ENCODE measurements around the gene PRKX.
"Not testable (repeated sequence)": the region's sequence is repeated elsewhere in the genome, so short reads cannot be mapped to it uniquely, and the experiment has no call there.

The PRKX gene

DNA sequence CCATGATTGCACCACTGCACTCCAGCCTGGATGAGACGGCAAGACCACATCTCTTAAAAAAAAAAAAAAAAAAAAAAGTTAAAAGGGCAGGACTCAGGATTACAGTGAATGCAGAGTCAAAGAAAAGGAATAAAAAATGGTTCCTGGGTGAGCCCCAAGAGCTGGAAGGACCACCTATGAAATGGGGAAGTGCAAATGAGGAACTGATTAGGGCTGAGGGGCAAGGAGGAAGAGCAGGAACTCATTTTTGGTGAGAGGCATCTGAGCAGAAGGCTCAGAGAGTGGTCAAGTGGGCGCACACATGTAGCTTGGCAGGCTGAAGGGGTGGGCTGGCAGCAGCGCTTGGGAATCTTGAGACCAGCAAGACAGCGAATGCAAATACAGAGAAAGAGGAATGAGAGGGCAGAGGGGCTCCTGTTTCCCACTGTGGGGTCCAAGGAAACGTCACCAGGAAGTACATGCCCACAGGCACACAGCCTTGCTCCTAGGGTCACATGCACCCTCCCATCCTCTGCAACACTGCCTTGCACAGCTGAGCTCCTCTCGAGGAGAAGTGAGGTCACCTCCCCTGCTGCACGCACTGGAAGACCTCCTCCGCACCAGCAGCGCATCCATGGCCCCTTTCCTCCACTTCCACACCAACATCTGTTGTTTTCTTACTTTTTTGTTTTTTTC lies 49.7 kb downstream of the PRKX start:
- not testable (repeated sequence) for DNase-seq (ENCODE audit: low read depth, low spot score)

DNA sequence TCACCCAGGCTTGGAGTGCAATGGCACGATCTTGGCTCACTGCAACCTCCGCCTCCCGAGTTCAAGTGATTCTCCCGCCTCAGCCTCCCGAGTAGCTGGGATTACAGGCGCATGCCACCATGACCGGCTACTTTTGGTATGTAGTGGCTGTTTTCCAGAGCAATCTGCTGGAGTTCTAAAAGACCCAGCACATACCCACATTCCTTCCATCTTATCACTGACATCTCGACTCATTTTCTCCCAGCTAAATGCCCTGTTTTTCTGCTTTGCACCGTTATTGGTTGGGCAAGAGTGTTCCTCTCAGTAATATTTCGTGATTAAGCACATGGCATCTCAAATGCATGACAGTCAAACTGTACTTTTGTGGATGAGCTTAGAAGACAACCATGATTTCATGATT lies 53.7 kb downstream of the PRKX start:
- no peak overlapping the region for H3K27ac ChIP-seq
- DNase-seq (ENCODE audit: low read depth, low spot score): no peak

More for the DNA sequence above, 49.7 kb downstream of the PRKX start:
- not testable (repeated sequence) for H3K27ac ChIP-seq

DNA sequence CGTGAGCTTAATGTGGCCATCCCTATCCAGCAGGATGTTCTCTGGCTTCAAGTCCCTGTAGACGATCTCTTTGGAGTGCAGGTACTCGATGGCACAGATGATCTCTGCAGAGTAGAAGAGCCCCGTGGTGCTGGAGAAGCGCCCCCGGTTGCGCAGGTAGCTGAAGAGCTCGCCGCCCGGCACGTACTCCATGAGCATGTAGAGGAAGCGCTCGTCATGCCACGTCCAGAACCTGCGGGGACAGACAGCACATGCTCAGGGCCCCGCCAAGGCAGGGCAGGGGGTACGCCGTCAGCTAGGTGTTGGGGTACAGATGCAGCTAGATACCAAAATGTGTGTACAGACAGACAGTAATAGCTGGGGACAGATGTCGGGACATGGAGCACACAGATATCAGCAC lies 58.3 kb downstream of the PRKX start:
- no peak overlapping the region for H3K27ac ChIP-seq
- DNase-seq (ENCODE audit: low read depth, low spot score): no peak

DNA sequence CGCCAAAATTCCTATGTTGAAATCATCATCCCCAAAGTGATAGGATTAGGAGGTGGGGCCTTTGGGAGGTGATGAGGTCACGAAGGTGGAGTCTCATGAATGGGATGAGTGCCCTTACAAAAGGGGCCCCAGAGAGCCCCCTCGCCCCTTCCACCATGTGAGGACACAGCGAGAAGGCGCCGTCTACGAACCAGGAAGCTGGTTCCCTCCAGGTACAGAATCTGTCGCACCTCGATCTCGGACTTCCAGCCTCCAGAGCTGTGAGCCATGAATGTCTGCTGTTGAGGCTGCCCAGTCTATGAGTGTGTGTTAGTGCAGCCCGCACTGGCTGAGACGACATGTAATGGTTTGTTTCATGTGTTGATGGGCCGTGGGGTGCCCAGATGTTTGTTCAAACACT lies 60.3 kb downstream of the PRKX start:
- no peak for DNase-seq (ENCODE audit: low read depth, low spot score)

DNA sequence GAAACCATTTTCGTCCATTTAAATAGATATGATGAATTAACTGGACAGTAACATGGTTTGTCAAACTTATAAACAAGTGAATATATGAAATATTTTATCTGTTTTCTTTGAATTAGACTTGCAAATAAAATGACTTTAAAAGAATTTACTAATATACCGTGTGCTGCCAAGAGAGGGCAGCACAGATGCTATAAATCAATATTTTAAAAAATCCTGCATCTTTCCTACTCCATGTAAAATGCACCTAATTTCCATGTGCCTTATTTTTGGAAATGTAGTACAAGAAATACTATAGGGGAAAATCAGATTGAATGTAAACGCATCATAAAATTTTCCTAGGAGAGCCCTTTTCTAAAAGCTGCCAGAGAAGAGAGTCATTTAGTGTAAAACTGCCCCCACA lies 62.2 kb downstream of the PRKX start:
- no peak overlapping the region for H3K27ac ChIP-seq
- no peak for DNase-seq (ENCODE audit: low read depth, low spot score)

More for the DNA sequence above, 60.3 kb downstream of the PRKX start:
- H3K27ac ChIP-seq: no peak overlapping the region

DNA sequence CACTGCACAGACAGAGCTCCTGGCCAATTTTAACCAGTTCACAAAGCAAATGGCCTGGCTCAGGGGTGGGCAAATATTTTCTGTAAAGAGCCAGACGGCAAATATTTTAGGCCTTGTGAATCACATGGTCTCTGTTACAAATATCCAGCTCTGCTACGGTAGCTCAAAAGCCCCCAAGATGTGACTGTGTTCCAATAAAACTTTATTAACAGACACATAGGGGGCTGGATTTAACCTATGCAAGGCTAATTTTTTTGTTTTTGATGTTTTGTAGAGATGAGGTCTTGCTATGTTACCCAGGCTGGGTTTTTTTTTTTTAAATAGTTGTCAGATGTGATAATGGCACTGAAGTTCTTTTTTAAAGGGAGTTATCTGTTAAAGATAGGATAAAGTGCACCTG lies 65.4 kb downstream of the PRKX start:
- H3K27ac ChIP-seq: no peak overlapping the region
- DNase-seq (ENCODE audit: low read depth, low spot score): no peak

DNA sequence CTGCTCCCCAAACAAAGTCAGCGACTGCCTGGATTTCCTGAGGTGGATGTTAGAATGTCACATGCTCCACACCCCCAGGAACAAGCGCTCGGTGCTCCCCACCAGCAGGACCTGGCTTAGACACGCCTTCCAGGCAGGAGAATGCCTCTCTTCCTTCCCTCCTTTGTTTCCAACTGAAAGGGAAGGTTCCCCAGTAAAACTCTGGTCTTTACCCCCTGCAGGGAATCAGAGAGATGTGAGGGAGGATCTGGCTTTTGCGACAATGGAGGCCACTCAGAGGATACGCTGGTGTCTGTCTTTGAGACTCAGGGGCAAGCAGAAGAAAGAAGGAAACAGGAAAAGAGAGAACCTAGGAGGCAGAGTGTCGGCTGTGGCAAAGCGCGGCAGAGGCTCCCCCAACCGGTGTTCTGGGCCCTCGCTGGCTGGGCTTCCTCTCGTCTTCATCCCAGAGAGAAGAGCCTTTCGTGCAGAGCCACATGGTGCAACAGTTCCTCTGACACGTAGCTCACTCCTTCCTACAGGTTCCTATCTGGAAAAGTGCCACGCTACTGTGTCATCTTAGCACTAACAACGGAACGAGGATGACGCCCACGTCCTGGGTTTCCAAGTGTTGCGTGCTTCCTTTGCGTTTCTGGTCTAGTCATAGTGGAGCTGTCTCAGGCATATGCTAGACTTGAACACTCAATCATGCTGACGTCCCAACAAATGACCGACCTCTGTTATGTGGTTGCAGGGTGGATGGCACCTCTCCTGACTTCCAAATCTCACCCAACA lies 73.4 kb downstream of the PRKX start:
- not testable (repeated sequence) for H3K27ac ChIP-seq; DNase-seq (ENCODE audit: low read depth, low spot score)

DNA sequence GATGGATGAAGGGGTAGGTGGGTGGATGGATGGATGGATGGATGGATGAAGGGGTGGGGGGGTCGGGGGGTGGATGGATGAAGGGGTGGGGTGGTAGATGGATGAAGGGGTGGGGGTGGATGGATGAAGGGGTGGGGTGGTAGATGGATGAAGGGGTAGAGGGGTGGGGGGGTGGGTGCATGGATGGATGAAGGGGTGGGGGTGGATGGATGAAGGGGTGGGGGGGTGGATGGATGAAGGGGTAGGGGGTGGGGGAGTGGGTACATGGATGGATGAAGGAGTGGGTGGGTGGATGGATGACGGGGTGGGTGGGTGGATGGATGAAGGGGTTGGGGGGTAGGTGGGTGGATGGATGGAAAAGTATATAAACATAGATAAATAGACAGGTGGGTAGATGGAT lies 74.2 kb downstream of the PRKX start:
- no peak for DNase-seq (ENCODE audit: low read depth, low spot score)
- H3K27ac ChIP-seq: no peak overlapping the region

DNA sequence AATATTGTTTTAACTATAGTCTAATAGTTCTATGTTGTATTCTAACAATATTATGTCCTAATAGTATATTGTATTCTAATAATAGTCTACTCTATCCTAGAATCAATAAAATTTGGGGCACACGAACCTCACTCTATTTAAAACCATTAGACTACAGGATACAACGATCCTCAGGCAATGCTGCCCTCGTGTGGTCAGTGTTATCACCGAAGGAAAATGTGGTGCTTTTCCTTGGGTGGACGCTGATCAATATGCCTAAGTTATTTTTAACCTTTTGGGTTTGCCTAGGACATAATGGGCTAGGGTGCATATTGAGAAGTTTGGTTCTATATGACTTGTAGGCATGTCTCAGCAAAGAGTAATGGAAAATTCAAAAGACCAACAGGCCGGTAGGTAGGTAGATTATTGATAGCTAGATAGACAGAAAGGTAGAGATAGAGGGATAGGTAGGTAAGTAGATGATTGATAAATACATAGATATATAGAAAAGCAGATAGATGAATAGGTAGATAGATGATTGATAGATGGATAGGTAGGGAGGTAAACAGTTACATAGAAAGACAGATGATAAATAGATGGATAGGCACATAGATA lies 75.1 kb downstream of the PRKX start:
- no peak for DNase-seq (ENCODE audit: low read depth, low spot score)
- H3K27ac ChIP-seq: no peak overlapping the region

DNA sequence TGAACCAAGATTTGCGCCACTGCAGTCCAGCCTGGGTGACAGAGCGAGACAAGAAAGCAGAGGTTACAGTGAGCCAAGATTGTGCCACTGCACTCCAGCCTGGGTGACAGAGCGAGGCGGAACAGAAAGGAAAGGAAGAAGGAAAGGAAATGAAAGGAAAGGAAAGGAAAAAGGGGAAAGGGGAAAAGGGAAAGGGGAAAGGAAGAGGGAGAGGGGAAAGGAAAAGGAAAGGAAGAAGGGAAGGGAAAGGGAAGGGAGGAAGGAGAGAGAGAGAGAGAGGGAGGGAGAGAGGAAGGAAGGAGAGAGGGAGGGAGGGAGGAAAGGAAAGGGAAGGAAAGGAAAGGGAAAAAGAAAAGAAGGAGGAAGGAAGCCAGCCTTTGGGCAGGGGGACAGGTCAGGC lies 76.6 kb downstream of the PRKX start:
- H3K27ac ChIP-seq: no peak overlapping the region
- DNase-seq (ENCODE audit: low read depth, low spot score): no peak

DNA sequence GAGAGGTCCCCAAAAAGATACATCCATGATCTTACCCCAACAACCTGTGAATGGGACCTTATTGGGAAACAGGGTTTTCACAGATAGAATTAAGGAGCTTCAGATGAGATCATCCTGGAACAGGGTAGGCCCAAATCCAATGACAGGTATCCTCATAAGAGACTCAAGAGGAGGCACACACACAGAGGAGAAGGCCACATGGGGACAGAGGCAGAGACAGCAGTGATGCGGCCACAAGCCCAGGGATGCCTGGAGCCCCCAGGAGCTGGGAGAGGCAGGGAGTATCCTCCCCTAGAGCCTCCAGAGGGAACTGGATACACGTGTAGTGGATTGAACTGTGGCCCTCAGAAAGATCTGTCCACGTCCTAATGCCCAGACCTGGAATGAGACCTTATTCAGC lies 82.3 kb downstream of the PRKX start:
- no peak overlapping the region for H3K27ac ChIP-seq
- DNase-seq (ENCODE audit: low read depth, low spot score): no peak

DNA sequence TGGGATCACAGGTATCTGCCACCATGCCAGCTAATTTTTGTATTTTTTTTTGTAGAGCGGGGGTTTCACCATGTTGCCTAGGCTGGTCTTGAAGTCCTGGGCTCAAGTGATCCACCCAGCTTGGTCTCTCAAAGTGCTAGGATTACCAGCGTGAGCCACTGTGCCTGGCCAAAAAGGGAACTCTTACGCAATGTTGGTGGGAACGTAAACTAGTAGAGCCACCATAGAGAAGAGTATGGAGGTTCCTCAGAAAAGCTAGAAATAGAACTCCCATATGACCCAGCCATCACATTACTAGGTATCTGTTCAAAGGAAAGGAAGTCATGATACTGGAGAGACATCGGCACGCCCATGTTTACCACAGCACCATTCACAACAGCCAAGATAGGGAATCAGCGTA lies 85.9 kb downstream of the PRKX start:
- H3K27ac ChIP-seq: no peak overlapping the region
- DNase-seq (ENCODE audit: low read depth, low spot score): no peak

DNA sequence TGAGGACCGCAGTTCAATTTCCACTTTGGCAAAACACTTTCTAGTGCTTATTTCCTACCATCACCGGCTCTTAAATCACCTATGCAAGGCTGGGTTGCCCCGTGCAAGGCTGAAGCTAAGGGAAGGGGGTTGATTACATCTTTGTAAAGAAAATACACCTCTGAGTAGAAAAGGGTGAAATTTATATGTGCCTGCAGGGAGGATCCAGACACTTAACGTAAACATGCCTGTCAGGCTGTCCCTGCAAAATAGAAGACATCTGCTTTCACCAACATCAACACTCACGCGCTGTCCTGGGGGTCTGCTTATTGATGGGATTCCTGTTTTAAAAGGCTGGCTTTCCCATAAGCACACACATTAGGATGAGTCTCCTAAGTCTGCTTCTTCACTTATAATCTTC lies 92.0 kb downstream of the PRKX start:
- H3K27ac ChIP-seq: no peak overlapping the region
- DNase-seq (ENCODE audit: low read depth, low spot score): no peak

DNA sequence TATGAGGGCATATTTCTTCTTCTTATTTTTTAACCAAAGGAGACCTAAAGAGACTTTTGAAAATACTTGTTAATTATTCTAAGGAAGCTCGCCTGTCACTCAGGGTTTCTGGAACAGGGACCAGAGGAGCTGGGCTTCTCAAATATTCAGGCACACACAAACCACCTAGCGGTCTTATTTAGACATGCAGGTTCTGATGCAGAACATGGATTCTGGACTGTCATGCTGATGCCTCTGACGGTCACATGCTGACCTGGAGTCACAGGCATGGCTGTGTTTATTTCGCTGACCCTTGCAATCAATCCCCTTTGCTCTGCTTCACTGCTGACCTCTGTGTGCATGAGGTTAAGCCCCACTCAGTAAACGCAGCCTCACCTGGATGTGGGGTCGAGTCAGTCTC lies 101.7 kb downstream of the PRKX start:
- not testable (repeated sequence) for DNase-seq (ENCODE audit: low read depth, low spot score); H3K27ac ChIP-seq

DNA sequence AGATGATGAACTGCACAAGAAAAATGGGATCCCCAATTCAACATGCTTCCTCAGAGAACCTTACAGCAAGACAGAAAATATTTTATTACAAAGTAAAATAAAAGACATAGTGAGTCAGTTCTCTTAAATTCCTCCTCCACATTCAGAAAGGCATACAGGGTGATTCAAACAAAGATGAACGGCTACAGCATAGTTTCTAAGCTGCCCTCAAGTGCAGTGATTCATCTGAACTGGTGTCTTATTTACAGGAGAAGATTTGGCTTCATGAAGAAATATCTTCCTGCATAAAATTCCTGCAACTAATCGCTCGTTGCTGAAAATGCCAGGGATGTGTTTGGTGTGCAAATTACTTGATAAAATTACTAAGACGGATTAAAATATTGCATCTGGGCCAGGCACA lies 103.6 kb downstream of the PRKX start:
- peak; percentile 31 for DNase-seq (ENCODE audit: low read depth, low spot score)
- H3K27ac ChIP-seq: no peak overlapping the region

DNA sequence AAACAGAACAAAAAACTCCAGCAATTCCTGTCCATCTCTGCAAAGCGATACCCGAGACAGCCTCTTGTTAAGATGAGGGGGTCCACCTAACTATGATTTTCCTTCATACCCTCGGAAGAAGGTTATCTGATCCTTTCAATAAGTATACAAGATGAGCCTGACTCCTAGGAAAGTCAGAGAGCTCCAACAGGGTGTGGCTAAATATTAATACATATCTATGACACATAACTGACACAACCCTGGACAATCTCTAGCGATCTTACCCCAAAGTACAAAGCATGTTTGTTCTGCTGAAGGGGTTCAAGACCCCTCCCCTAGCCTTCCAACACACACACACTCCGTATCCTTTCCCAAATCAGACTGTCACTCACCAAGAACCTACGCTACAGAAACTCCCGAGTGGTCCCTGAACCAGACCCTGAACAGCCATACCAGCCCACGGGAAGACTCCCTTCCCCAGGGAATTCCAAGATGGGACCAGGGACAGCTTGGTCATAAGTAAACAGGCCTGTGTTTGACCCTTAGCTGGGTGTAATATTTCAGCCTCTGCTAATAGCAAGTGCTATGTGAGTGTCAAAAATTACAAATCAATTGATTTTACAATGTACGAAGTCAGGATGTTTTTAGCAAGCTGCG lies 110.3 kb downstream of the PRKX start:
- DNase-seq (ENCODE audit: low read depth, low spot score): no peak
- no peak overlapping the region for H3K27ac ChIP-seq

DNA sequence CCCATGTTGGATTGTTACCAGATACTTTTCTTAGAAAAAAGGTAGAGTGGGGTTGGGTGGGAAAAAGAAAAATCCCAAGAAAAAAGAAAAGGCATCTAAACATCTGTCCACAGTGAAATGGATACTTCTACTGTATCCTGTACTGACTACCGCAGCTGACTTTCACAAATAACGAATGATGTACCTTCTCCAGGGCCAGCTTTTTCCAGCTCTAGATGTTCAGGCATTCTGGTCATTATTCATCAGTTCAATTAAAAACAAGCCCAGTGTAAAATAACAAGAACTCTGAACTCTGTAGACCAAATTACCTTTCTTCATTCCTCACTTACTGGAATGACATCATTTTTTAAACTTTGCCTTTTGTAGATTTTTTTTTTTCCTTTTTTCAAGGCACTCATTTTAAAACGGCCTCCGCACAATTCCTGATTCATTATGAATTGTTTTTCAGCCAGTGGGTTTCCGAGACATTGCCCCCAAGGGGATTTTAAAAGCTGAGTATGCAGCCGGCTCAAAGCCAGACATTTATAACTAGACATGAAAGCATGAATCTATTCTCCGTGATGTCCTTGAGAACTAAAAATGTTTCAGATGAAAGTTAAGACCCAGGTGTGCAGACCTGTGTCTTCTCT lies 113.5 kb downstream of the PRKX start:
- H3K27ac ChIP-seq: no peak overlapping the region
- DNase-seq (ENCODE audit: low read depth, low spot score): no peak

DNA sequence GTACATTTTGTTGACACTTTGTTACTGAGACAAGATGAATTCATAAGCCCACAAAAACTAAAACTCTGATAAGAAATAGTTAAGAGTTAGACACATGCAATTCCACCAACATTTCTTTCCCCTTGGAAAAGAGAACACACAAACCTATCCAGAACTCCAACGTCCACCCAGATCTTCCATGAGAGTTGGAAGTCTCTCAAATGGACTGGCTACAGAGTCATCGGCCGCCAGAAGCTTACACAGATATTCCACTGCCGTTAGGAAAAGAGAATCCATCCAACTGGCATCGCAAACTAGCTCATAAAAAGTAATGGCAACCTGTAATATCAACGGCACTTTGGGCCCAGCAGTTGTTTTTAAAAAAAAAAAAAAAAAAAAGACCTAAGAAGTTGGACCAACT lies 114.7 kb downstream of the PRKX start:
- no peak overlapping the region for H3K27ac ChIP-seq
- DNase-seq (ENCODE audit: low read depth, low spot score): no peak

DNA sequence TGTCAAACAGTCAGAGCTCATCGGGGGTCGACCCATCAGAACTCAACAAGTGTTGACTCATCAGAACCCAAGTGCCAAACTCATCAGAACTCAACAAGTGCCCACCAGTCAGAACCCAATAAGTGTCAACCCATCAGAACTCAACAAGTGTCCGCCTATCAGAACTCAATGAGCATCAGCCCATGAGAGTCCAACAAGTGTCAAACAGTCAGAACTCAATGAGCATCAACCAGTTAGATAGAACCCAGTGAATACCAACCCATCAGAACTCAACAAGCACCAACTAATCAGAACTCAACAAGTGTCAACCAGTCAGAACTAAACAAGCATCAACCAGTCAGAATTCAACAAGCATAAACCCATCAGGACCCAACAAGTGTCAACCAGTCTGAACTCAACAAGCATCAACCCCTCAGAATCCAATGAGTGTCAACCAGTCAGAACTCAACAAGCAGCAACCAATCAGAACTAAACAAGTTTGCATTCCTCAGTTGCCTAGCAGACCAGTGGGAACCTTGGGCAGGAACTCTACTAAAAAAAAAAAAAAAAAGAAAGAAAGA lies 115.3 kb downstream of the PRKX start:
- no peak overlapping the region for H3K27ac ChIP-seq
- no peak for DNase-seq (ENCODE audit: low read depth, low spot score)

DNA sequence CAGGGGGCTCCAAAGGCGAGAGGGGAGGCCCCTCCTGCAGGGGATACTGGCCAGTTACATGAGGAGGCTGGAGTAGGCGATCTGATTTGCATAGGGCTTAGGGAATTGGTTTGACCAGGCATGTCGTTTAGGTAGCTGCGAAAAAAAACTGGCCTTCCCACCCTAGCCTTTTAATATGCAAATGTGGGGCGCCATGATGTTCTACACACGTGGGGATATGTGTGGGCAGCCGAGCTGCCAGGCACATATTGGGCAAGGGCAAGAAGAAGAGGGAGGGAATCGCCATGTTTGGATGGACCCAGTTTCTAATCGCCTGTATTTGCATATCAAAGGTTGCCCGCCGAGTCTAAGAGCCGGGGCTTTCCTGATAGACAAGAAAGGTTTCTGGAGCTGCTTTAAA lies 121.3 kb downstream of the PRKX start:
- no peak overlapping the region for H3K27ac ChIP-seq
- DNase-seq (ENCODE audit: low read depth, low spot score): no peak

Measured in epithelial cell of prostate (primary cell).